ENCODE data around the gene PTN. TPM values are rescaled to one million over a fixed set of nuclear protein-coding genes. Genes with fewer than 3 reads are reported as not detected.

PTN gene
- total and polyA plus RNA-seq, 10 of the 15 experiments (the other 5 are each of a cell fraction or from before 2014, with no cell fraction given) = 0.09 to 1.2 (median 0.13) TPM; not detected in 7

DNA sequence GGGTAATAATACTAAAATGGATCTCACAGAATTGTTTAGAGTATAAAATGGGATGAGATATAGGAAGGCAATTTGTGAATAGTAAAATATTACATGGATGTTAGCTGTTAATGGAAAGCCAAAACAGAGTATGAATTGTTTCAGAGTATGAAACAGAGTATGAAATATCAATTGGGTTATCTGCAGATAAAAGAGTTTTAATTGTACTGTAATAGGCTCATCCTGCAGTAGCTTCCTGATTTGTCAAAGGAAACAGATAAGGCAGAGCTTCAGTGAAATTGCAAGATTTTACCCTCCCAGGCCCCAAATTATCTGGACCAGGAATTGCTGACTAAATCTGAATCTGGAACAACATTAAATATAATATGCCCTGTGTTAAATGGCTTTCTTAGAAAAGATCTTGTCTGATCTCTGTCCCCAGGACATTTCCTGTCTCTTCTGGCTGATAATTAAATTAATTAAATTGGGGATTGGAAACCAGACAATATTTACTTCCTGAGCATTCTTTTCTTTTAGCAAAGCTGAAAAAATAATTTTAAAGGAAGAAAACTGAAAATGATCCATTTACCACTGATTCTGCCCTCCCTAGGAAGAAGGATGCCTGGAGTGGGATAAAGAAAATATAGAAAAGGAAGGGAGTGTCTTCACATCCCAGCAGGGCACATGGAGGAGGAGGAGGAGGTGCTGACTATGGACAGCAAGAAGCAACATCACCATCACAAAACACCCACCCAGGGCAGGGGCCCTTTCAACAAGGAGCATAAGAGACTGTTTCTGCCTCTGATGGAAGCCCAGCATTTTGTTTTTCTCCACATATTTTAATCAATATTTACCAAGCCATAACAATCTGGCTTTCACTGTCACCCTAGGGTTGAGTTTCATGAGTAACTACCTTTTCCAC is 18.5 kb downstream of the PTN start:
- no TSS peak for BruUV-seq (replicated peaks)
- ChIA-PET POLR2A (no interaction called here), CTCF (no interaction called here), SMC1A (ENCODE audit: uncharacterized antibody, unreplicated experiment) (interaction anchor here (1.2 kb wide), 1 partner anchor 259 kb away, joined by 3 read pairs; no protein-coding TSS in a partner anchor), RAD21 (ENCODE audit: unreplicated experiment) (no interaction called here)
- H4K20me1 ChIP-seq (ENCODE audit: control insufficient read depth, insufficient read depth) = no peaks in the 10 kb centered on the region
- no peak overlapping the region for H3K4me3 ChIP-seq
- no peak overlapping the region for H3K27ac ChIP-seq (ENCODE audit: control insufficient read depth, insufficient read depth)
- FAIRE-seq (no peak), DNase-seq (ENCODE audit: low read depth, low spot score) (no peak), ATAC-seq (no peak)
- H3K36me3 ChIP-seq (ENCODE audit: control insufficient read depth in 2 of 2, insufficient read depth in 2 of 2, low read length in 1 of 2) = no peaks in the 10 kb centered on the region
- H3K27me3 ChIP-seq (replicated peaks in 1 of 2; ENCODE audit: control insufficient read depth in 2 of 2, insufficient read depth in 2 of 2, low read length in 1 of 2) = no peaks in the 10 kb centered on the region; a peak in 1 of 4 replicates
- H3K9me3 ChIP-seq (replicated peaks; ENCODE audit: control insufficient read depth, insufficient read depth, low read length) = no peaks in the 10 kb centered on the region
- TF ChIP-seq BCL11A (IDR thresholded peaks at IDR 0.05; ENCODE audit: low read depth, low read length) (no peak), HDGF (IDR thresholded peaks at IDR 0.05) (no peak)
- TF ChIP-seq, protein P1, sequence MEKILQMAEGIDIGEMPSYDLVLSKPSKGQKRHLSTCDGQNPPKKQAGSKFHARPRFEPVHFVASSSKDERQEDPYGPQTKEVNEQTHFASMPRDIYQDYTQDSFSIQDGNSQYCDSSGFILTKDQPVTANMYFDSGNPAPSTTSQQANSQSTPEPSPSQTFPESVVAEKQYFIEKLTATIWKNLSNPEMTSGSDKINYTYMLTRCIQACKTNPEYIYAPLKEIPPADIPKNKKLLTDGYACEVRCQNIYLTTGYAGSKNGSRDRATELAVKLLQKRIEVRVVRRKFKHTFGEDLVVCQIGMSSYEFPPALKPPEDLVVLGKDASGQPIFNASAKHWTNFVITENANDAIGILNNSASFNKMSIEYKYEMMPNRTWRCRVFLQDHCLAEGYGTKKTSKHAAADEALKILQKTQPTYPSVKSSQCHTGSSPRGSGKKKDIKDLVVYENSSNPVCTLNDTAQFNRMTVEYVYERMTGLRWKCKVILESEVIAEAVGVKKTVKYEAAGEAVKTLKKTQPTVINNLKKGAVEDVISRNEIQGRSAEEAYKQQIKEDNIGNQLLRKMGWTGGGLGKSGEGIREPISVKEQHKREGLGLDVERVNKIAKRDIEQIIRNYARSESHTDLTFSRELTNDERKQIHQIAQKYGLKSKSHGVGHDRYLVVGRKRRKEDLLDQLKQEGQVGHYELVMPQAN (conservative IDR thresholded peaks at IDR 0.05) = no peak
- H2AFZ ChIP-seq (ENCODE audit: control insufficient read depth, low read depth, low read length) = no peak overlapping the region
- H3K79me2 ChIP-seq (ENCODE audit: control insufficient read depth, insufficient read depth, low read length) = no peaks in the 10 kb centered on the region
- H3K4me2 ChIP-seq (ENCODE audit: control insufficient read depth, insufficient read depth) = no peak overlapping the region
- in situ Hi-C loops (cut with MboI) = no loop called here
- H3K4me1 ChIP-seq (ENCODE audit: control insufficient read depth, insufficient read depth, low read length) = no peaks in the 10 kb centered on the region
- H3K9ac ChIP-seq (ENCODE audit: control insufficient read depth, insufficient read depth, low read length) = no peak overlapping the region
- intact Hi-C loops (cut with micrococcal nuclease; ENCODE audit: unreplicated experiment) = no loop called here

DNA sequence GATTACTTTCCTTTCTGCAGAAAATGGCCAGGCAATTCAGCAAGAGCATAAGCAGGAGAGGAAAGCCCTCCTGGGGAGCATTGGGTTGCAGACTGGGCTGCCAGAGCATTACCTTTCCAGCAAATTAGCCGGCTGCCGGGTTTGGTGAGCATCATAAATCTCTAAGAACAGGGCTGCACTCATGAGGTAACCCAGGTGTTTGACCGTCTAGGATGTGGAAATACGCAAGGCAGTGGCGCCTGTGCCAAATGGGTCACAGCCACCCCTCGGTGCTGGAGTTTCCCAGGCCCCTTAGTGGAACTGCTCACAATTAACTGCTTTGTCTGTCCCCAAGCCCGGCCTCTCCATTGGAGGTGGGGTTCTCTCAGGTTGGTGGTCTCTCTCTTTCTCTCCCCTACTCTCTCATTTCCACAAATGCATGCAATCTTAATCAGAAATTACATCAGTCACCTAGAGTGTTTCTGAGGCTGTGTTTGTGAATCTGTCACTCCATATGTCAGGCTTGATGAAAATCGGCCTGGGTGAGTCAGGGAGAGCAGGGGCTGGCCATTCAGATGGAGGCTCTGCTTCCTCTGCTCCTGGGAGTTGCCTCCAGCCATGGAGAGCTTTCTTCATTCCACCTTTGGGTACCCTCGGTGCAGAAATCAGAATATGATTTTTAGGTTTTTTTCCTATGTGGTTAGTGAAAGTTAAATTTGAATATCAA is 26.7 kb downstream of the PTN start:
- no peak for ATAC-seq
- WGBS (ENCODE audit: insufficient coverage, insufficient replicate concordance, low lambda C conversion rate, missing lambda C conversion rate) = 35% methylated on average over 9 of the region's 9 CpGs
- H2AFZ ChIP-seq (ENCODE audit: control insufficient read depth, low read depth, low read length) = no peak overlapping the region
- no peak for DNase-seq (ENCODE audit: low read depth, low spot score)
- ChIA-PET SMC1A (ENCODE audit: uncharacterized antibody, unreplicated experiment) (no interaction called here), POLR2A (no interaction called here), RAD21 (ENCODE audit: unreplicated experiment) (no interaction called here), CTCF (no interaction called here)
- H3K4me2 ChIP-seq (ENCODE audit: control insufficient read depth, insufficient read depth) = no peak overlapping the region
- H3K9me3 ChIP-seq (replicated peaks; ENCODE audit: control insufficient read depth, insufficient read depth, low read length) = no peaks in the 10 kb centered on the region
- H3K27me3 ChIP-seq (replicated peaks in 1 of 2; ENCODE audit: control insufficient read depth in 2 of 2, insufficient read depth in 2 of 2, low read length in 1 of 2) = no peaks in the 10 kb centered on the region; a peak in 2 of 4 replicates
- H4K20me1 ChIP-seq (ENCODE audit: control insufficient read depth, insufficient read depth) = no peaks in the 10 kb centered on the region
- BruUV-seq (replicated peaks) = no TSS peak
- H3K79me2 ChIP-seq (ENCODE audit: control insufficient read depth, insufficient read depth, low read length) = no peaks in the 10 kb centered on the region
- H3K4me3 ChIP-seq = no peak overlapping the region
- in situ Hi-C loops (cut with MboI) (no loop called here), intact Hi-C loops (cut with micrococcal nuclease; ENCODE audit: unreplicated experiment) (no loop called here)
- no peaks in the 10 kb centered on the region for H3K4me1 ChIP-seq (ENCODE audit: control insufficient read depth, insufficient read depth, low read length)
- no peaks in the 10 kb centered on the region for H3K36me3 ChIP-seq (ENCODE audit: control insufficient read depth in 2 of 2, insufficient read depth in 2 of 2, low read length in 1 of 2)
- no peak for FAIRE-seq
- H3K27ac ChIP-seq (ENCODE audit: control insufficient read depth, insufficient read depth) = no peak overlapping the region
- H3K9ac ChIP-seq (ENCODE audit: control insufficient read depth, insufficient read depth, low read length) = no peak overlapping the region
- TF ChIP-seq NRF1 (conservative IDR thresholded peaks at IDR 0.05; ENCODE audit: low read depth, low read length) = no peak
- TF ChIP-seq NFYA (IDR thresholded peaks at IDR 0.05; ENCODE audit: borderline replicate concordance, low read depth, low read length) = no peak
- no peak for TF ChIP-seq SREBF1 (IDR thresholded peaks at IDR 0.05; ENCODE audit: low read length)
- TF ChIP-seq GATAD2B (conservative IDR thresholded peaks at IDR 0.05; ENCODE audit: low read depth) = no peak
- TF ChIP-seq, protein P2, sequence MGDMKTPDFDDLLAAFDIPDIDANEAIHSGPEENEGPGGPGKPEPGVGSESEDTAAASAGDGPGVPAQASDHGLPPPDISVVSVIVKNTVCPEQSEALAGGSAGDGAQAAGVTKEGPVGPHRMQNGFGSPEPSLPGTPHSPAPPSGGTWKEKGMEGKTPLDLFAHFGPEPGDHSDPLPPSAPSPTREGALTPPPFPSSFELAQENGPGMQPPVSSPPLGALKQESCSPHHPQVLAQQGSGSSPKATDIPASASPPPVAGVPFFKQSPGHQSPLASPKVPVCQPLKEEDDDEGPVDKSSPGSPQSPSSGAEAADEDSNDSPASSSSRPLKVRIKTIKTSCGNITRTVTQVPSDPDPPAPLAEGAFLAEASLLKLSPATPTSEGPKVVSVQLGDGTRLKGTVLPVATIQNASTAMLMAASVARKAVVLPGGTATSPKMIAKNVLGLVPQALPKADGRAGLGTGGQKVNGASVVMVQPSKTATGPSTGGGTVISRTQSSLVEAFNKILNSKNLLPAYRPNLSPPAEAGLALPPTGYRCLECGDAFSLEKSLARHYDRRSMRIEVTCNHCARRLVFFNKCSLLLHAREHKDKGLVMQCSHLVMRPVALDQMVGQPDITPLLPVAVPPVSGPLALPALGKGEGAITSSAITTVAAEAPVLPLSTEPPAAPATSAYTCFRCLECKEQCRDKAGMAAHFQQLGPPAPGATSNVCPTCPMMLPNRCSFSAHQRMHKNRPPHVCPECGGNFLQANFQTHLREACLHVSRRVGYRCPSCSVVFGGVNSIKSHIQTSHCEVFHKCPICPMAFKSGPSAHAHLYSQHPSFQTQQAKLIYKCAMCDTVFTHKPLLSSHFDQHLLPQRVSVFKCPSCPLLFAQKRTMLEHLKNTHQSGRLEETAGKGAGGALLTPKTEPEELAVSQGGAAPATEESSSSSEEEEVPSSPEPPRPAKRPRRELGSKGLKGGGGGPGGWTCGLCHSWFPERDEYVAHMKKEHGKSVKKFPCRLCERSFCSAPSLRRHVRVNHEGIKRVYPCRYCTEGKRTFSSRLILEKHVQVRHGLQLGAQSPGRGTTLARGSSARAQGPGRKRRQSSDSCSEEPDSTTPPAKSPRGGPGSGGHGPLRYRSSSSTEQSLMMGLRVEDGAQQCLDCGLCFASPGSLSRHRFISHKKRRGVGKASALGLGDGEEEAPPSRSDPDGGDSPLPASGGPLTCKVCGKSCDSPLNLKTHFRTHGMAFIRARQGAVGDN (IDR thresholded peaks at IDR 0.05) = no peak
- TF ChIP-seq MEF2A (IDR thresholded peaks at IDR 0.05; ENCODE audit: insufficient read depth, low read depth, low read length) = no peak
- TF ChIP-seq SPI1 (IDR thresholded peaks at IDR 0.05; ENCODE audit: borderline replicate concordance, insufficient read depth, low read depth, low read length) = no peak
